ENCODE results near the gene LASP1.

- TF ChIP-seq GATA3 (IDR thresholded peaks at IDR 0.05; ENCODE audit: low read depth, low read length) (no peak), GATA2 (IDR thresholded peaks at IDR 0.05; ENCODE audit: low read depth, low read length) (no peak)
These were observed 100.9 kb downstream of the LASP1 start for GRCh38 chr17:38970804-38971203.
